Measurements from ENCODE around the gene PPTC7. TPM values are rescaled to one million over a fixed set of nuclear protein-coding genes. Genes with fewer than 3 reads are reported as not detected.

Gene PPTC7
- total and polyA plus RNA-seq, 10 of the 15 experiments (the other 5 are each of a cell fraction or from before 2014, with no cell fraction given) = 4.0 to 69.6 (median 12.3) TPM

DNA sequence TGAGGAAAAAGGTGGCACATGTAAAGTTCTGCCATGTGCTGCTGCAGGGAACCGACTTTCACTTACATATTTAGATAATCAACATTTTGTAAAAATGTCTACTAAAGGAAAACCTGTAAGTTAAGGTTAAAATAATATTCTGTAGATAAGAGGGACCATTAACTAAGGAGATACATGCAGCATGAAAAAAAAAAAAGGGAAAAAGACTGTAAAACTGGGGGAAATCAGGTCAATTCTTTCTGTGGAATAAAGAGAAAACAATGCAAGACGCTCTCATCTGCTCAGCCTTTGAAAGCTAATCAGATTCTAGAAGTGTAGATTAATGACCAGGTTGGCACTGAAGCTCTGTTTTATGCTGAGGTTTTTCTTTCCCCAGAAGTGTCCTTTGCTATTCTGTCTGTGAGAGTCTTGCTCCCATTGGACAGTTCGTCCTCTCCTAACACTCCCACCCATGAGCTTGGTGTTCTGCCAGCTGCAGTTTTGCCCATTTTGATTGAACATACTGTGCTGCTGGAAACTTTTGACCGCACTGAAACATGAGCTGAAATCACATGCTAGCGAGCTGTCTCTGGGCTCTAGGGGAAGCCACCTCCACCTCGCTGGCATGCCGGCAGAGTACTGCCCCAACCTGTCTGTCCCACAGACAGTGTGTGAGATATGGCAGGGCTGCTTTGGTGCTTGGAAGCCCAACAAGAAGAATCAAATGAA, 39.7 kb downstream of the PPTC7 start:
- Histone ChIP-seq H3K79me2 (ENCODE audit: control insufficient read depth, insufficient read depth, low read length) (peaks cover 65% of the 10 kb centered on the region), H3K4me2 (ENCODE audit: control insufficient read depth, insufficient read depth) (peak overlapping the region; percentile 75), H3K9me3 (replicated peaks; ENCODE audit: control insufficient read depth, insufficient read depth, low read length) (no peaks in the 10 kb centered on the region), H3K36me3 (ENCODE audit: control insufficient read depth in 2 of 2, insufficient read depth in 2 of 2, low read length in 1 of 2) (peaks cover 1 to 40% of the 10 kb centered on the region in 2 experiments), H3K27me3 (replicated peaks in 1 of 2; ENCODE audit: control insufficient read depth in 2 of 2, insufficient read depth in 2 of 2, low read length in 1 of 2) (no peaks in the 10 kb centered on the region), H3K27ac (ENCODE audit: control insufficient read depth, insufficient read depth) (peak overlapping the region; percentile 94), H3K9ac (ENCODE audit: control insufficient read depth, insufficient read depth, low read length) (peak overlapping the region; percentile 65), H3K4me1 (ENCODE audit: control insufficient read depth, insufficient read depth, low read length) (peaks cover 28% of the 10 kb centered on the region), H3K4me3 (no peak overlapping the region; the same call in 1 of the 2 replicates), H4K20me1 (ENCODE audit: control insufficient read depth, insufficient read depth) (no peaks in the 10 kb centered on the region), H2AFZ (ENCODE audit: control insufficient read depth, low read depth, low read length) (no peak overlapping the region)
- SMC1A ChIA-PET (ENCODE audit: uncharacterized antibody, unreplicated experiment) = interaction anchor here (0.8 to 18.4 kb wide), 24 partner anchors 9 to 284 kb away, joined by 3 to 308 read pairs (median 6); partner anchors contain the start of genes ARPC3 and GPN3
- in situ Hi-C loops (cut with MboI) = no loop called here
- BruUV-seq (replicated peaks) = no TSS peak
- POLR2A ChIA-PET = interaction anchor here (0.7 to 4.7 kb wide), 15 partner anchors 10 to 151 kb away, joined by 3 to 55 read pairs (median 4); partner anchors contain the start of gene FAM216A
- CTCF ChIA-PET = interaction anchor here (0.8 to 3.2 kb wide), 17 partner anchors 9 to 86 kb away, joined by 3 to 28 read pairs (median 6); partner anchors contain the start of genes FAM216A and GPN3
- RAD21 ChIA-PET (ENCODE audit: unreplicated experiment) = interaction anchor here (0.5 to 4.6 kb wide), 19 partner anchors 12 to 238 kb away, joined by 3 to 109 read pairs (median 7); partner anchors contain the start of genes ARPC3 and GPN3
- peak; percentile 90 for DNase-seq (ENCODE audit: low read depth, low spot score)
- FAIRE-seq = no peak
- 10% methylated on average over 7 of the region's 7 CpGs for WGBS (ENCODE audit: insufficient coverage, insufficient replicate concordance, low lambda C conversion rate, missing lambda C conversion rate)
- intact Hi-C loops (cut with micrococcal nuclease; ENCODE audit: unreplicated experiment) = no loop called here
- ATAC-seq = peak; percentile 92
- TF ChIP-seq GATAD2B (conservative IDR thresholded peaks at IDR 0.05; ENCODE audit: low read depth) = peak; percentile 53; the same call in 1 of the 2 replicates
- TF ChIP-seq SIN3A (IDR thresholded peaks at IDR 0.05; ENCODE audit: low read depth, low read length) = no peak
- TF ChIP-seq MEF2A (IDR thresholded peaks at IDR 0.05; ENCODE audit: insufficient read depth, low read depth, low read length) = 0 out of 2 replicates have a peak, but pooled peaks have one; percentile 8
- TF ChIP-seq NFXL1 (IDR thresholded peaks at IDR 0.05; ENCODE audit: borderline replicate concordance) = no peak
- TF ChIP-seq, protein P1, sequence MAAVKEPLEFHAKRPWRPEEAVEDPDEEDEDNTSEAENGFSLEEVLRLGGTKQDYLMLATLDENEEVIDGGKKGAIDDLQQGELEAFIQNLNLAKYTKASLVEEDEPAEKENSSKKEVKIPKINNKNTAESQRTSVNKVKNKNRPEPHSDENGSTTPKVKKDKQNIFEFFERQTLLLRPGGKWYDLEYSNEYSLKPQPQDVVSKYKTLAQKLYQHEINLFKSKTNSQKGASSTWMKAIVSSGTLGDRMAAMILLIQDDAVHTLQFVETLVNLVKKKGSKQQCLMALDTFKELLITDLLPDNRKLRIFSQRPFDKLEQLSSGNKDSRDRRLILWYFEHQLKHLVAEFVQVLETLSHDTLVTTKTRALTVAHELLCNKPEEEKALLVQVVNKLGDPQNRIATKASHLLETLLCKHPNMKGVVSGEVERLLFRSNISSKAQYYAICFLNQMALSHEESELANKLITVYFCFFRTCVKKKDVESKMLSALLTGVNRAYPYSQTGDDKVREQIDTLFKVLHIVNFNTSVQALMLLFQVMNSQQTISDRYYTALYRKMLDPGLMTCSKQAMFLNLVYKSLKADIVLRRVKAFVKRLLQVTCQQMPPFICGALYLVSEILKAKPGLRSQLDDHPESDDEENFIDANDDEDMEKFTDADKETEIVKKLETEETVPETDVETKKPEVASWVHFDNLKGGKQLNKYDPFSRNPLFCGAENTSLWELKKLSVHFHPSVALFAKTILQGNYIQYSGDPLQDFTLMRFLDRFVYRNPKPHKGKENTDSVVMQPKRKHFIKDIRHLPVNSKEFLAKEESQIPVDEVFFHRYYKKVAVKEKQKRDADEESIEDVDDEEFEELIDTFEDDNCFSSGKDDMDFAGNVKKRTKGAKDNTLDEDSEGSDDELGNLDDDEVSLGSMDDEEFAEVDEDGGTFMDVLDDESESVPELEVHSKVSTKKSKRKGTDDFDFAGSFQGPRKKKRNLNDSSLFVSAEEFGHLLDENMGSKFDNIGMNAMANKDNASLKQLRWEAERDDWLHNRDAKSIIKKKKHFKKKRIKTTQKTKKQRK (IDR thresholded peaks at IDR 0.05; ENCODE audit: low read depth, low read length) = no peak
- no peak for TF ChIP-seq SRF (IDR thresholded peaks at IDR 0.05; ENCODE audit: low read depth in 2 of 2, low read length in 2 of 2)
- peak; percentile 13; the same call in 1 of the 2 replicates for TF ChIP-seq PAX5 (IDR thresholded peaks at IDR 0.05; ENCODE audit: borderline replicate concordance, low read depth, low read length)
- 0 out of 2 replicates have a peak, but pooled peaks have one; percentile 22 for TF ChIP-seq PKNOX1 (IDR thresholded peaks at IDR 0.05)
- TF ChIP-seq POU2F2 (IDR thresholded peaks at IDR 0.05; ENCODE audit: borderline replicate concordance, low read depth, low read length) = no peak; the same call in 2 of the 3 replicates
- TF ChIP-seq RAD51 (IDR thresholded peaks at IDR 0.05) = no peak
- no peak for TF ChIP-seq EGR1 (IDR thresholded peaks at IDR 0.05; ENCODE audit: borderline replicate concordance in 1 of 2, low read depth in 2 of 2, low read length in 2 of 2)
- no peak for TF ChIP-seq ZNF207 (IDR thresholded peaks at IDR 0.05; ENCODE audit: borderline replicate concordance)
- no peak for TF ChIP-seq GABPA (IDR thresholded peaks at IDR 0.05; ENCODE audit: low read depth)
- no peak for TF ChIP-seq HDAC6 (IDR thresholded peaks at IDR 0.05; ENCODE audit: unreplicated experiment)
- TF ChIP-seq, protein P2, sequence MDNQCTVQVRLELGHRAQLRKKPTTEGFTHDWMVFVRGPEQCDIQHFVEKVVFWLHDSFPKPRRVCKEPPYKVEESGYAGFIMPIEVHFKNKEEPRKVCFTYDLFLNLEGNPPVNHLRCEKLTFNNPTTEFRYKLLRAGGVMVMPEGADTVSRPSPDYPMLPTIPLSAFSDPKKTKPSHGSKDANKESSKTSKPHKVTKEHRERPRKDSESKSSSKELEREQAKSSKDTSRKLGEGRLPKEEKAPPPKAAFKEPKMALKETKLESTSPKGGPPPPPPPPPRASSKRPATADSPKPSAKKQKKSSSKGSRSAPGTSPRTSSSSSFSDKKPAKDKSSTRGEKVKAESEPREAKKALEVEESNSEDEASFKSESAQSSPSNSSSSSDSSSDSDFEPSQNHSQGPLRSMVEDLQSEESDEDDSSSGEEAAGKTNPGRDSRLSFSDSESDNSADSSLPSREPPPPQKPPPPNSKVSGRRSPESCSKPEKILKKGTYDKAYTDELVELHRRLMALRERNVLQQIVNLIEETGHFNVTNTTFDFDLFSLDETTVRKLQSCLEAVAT (IDR thresholded peaks at IDR 0.05) = 0 out of 2 replicates have a peak, but pooled peaks have one; percentile 28
- no peak for TF ChIP-seq SUPT20H (IDR thresholded peaks at IDR 0.05; ENCODE audit: borderline replicate concordance, control insufficient read depth, low read depth, low read length)
- TF ChIP-seq NBN (IDR thresholded peaks at IDR 0.05) = peak; percentile 66; the same call in 1 of the 2 replicates
- TF ChIP-seq CREM (IDR thresholded peaks at IDR 0.05; ENCODE audit: low read depth) = no peak

Data from GM12878 (cell line).